T-helper 2 cell treated with Interferon-gamma antibody and Interleukin-4, amounts not matched to agents 5 μg/mL and 100 μg/mL, for 36 hours (primary cell): ENCODE results near the gene PPM1L.
"Not testable (repeated sequence)": the region's sequence is repeated elsewhere in the genome, so short reads cannot be mapped to it uniquely, and the experiment has no call there.

Source experiments
- DNase-seq: peaks from one replicate; pipeline ENCODE4 v3.0.0; 2021; ENCODE audit warnings: low spot score
- H3K27ac Mint-ChIP-seq: one replicate; pipeline ENCODE4 v1.8.0; 2021; ENCODE audit warnings: mild to moderate bottlenecking, mixed read lengths
- H3K27me3 Mint-ChIP-seq: one replicate; pipeline ENCODE4 v1.8.0; 2021; ENCODE audit warnings: low read depth, mixed read lengths
- H3K36me3 Mint-ChIP-seq: one replicate; pipeline ENCODE4 v1.8.0; 2021; ENCODE audit warnings: low read depth, mixed read lengths
- H3K4me1 Mint-ChIP-seq: one replicate; pipeline ENCODE4 v1.8.0; 2021; ENCODE audit warnings: low read depth, mixed read lengths
- H3K4me3 Mint-ChIP-seq: one replicate; pipeline ENCODE4 v1.8.0; 2022; ENCODE audit warnings: mild to moderate bottlenecking, moderate library complexity, mixed read lengths
- H3K9me3 Mint-ChIP-seq: one replicate; pipeline ENCODE4 v1.8.0; 2021; ENCODE audit warnings: mixed read lengths

The PPM1L gene

DNA sequence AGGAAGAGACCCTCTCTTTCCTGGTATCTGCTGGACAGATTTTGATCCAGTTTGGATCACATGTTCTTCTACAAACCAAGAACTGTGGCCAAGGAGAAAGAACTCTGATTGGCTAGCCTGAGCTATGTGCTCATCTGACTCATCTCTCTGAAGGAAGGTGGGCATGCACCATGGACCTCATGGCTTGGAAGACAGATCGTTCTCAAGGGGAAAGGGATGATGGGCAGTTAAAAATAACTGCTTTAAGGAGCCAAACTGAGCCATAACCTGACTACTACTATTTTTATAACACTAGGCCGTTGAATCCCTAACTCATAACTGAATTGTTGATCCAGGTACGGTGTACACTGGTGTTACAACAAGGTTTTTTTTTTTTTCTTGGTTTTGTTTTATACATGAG lies 236.7 kb downstream of the PPM1L start:
- Mint-ChIP-seq H3K4me1 (no peaks in the 10 kb centered on the region), H3K9me3 (no peaks in the 10 kb centered on the region), H3K4me3 (no peak overlapping the region), H3K27ac (no peak overlapping the region), H3K27me3 (no peaks in the 10 kb centered on the region), H3K36me3 (no peaks in the 10 kb centered on the region)
- DNase-seq: no peak

DNA sequence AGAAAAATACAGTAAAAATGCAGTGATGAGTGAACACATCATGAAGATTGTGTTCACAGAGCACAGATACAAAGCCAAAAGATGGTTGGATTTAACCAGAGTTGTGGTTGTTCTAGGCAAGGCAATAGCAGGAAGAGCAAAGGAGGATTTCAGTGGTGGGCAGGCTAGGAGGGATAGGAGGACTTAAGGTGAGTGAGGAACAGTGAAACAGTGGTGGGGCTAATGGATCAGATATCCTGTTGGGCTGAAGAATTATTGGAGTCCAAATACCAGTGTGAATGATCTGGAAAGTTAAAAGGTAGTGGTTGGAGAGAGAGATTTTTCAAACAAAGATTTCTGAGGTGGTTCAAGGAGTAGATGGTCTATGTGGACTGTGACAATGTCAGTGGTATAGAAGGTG lies 240.8 kb downstream of the PPM1L start:
- no peaks in the 10 kb centered on the region for H3K9me3 Mint-ChIP-seq
- no peaks in the 10 kb centered on the region for H3K36me3 Mint-ChIP-seq
- no peak overlapping the region for H3K4me3 Mint-ChIP-seq
- DNase-seq: no peak
- no peak overlapping the region for H3K27ac Mint-ChIP-seq
- H3K4me1 Mint-ChIP-seq: no peaks in the 10 kb centered on the region
- no peaks in the 10 kb centered on the region for H3K27me3 Mint-ChIP-seq

DNA sequence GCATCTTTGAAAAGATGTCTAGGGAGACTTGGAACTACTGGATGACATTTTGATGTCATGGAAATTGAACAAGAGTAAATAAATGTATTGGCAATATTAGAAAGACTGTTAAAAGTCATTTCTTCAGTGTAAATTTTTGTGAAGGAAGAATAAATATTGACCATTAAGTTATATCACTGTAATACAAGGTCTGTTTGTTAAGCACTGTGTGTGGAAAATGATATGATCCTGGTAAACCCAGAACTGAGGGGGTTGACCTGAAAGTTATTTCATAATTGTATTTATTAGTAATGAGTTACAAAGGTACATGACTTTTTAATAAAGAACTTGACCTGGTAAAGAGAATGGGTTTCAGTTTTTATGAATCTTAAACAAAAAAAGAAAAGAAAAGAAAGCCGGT lies 242.6 kb downstream of the PPM1L start:
- Mint-ChIP-seq H3K27ac (no peak overlapping the region), H3K4me3 (no peak overlapping the region)

DNA sequence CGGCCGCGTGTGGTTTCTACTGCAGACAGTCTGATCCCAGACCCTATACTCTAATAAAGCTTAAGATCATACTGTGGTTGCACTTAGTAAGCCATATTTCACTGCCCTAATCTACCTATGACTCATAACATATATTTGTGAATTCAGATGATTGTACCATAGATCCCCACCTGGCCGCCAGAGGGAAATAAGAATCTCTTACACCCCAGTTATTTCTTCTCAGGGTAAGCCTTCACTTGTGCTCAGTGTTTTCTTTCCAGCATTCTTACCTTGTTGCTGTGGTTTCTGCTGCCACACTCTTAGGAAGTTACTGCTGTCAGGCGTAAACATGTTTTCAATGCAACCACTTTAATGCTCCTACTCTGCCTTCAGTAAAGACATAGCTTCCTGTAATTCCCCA lies 243.2 kb downstream of the PPM1L start:
- H3K9me3 Mint-ChIP-seq: no peaks in the 10 kb centered on the region
- H3K27ac Mint-ChIP-seq: no peak overlapping the region
- H3K4me1 Mint-ChIP-seq: no peaks in the 10 kb centered on the region
- no peaks in the 10 kb centered on the region for H3K27me3 Mint-ChIP-seq
- no peak overlapping the region for H3K4me3 Mint-ChIP-seq
- no peaks in the 10 kb centered on the region for H3K36me3 Mint-ChIP-seq
- no peak for DNase-seq

More for the DNA sequence above, 242.6 kb downstream of the PPM1L start:
- no peaks in the 10 kb centered on the region for H3K4me1 Mint-ChIP-seq
- H3K36me3 Mint-ChIP-seq: no peaks in the 10 kb centered on the region
- H3K9me3 Mint-ChIP-seq: no peaks in the 10 kb centered on the region
- no peak for DNase-seq
- H3K27me3 Mint-ChIP-seq: no peaks in the 10 kb centered on the region

DNA sequence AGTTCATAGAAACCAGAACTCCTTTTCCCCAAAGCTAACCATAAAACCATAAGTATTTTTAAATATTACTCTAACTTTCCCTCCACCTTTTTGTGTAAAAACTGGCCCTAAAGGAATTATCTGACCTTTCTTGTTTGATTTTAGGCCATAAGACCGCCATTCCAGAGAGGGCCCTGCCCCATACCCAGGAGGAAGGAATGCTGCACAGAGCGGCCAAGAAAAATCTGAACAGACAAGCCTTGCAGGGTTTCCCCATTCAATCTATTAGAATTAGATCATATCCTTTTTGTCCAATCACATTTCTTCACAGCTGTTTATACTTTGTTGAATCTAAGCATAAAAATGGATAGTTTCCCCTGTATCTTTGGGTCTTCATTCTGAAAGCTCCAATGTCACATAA lies 252.1 kb downstream of the PPM1L start:
- DNase-seq: no peak
- no peaks in the 10 kb centered on the region for H3K4me1 Mint-ChIP-seq
- H3K36me3 Mint-ChIP-seq: no peaks in the 10 kb centered on the region
- H3K9me3 Mint-ChIP-seq: peaks cover 3% of the 10 kb centered on the region
- H3K27ac Mint-ChIP-seq: no peak overlapping the region
- no peaks in the 10 kb centered on the region for H3K27me3 Mint-ChIP-seq
- no peak overlapping the region for H3K4me3 Mint-ChIP-seq

DNA sequence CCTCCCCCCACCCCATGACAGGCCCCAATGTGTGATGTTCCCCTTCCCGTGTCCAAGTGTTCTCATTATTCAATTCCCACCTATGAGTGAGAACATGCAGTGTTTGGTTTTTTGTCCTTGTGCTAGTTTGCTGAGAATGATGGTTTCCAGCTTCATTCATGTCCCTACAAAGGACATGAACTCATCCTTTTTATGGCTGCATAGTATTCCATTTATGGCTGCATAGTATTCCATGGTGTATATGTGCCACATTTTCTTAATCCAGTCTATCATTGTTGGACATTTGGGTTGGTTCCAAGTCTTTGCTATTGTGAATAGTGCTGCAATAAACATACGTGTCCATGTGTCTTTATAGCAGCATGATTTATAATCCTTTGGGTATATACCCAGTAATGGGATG lies 254.1 kb downstream of the PPM1L start:
- not testable (repeated sequence) for H3K27ac Mint-ChIP-seq, H3K36me3 Mint-ChIP-seq, H3K4me3 Mint-ChIP-seq, H3K4me1 Mint-ChIP-seq, H3K9me3 Mint-ChIP-seq, DNase-seq, H3K27me3 Mint-ChIP-seq

DNA sequence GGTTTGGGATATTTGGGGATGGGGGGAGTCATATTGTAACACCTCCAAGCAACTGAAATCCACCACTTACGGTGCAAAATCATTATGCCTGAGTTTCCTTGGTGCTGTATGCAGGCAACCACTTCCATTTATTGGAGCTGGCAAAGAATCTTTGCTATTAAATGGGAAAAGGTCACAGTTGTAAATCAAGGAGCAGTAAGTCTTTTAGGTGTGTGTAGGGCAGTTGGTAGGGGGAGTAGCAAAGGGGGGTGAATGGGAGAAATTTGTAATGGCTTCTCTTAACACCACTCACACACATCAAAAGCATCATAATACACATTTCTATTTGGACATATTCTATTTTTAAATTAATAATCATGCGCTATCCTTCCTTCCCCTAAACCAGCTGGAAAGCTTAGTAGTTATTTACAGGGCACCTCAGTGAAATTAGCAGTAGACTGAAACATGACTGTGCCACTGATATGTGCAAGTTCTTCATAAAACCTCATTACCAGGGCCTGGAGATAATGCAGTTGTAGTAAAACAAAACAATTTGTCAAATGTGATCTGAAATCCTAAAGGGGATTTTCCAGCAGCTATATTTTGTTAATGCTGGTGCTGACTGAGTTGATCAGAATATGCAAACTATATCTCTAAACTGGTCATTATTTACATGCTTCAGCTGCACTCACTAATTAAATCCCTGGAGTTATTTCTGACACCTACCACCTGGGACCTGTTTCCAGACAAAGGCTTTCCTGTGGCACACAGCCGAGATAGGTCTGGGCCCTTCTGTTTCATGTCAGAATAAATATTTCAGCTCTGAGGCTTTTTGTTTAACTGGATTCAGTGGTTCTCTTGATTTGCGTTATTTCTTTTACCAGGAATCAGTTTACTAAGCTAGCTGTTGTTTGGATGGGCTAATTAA lies 259.1 kb downstream of the PPM1L start:
- DNase-seq: no peak
- Mint-ChIP-seq H3K9me3 (peaks cover 4% of the 10 kb centered on the region), H3K27ac (no peak overlapping the region), H3K27me3 (peaks cover 2% of the 10 kb centered on the region), H3K36me3 (peaks cover 2% of the 10 kb centered on the region), H3K4me1 (no peaks in the 10 kb centered on the region), H3K4me3 (no peak overlapping the region)

DNA sequence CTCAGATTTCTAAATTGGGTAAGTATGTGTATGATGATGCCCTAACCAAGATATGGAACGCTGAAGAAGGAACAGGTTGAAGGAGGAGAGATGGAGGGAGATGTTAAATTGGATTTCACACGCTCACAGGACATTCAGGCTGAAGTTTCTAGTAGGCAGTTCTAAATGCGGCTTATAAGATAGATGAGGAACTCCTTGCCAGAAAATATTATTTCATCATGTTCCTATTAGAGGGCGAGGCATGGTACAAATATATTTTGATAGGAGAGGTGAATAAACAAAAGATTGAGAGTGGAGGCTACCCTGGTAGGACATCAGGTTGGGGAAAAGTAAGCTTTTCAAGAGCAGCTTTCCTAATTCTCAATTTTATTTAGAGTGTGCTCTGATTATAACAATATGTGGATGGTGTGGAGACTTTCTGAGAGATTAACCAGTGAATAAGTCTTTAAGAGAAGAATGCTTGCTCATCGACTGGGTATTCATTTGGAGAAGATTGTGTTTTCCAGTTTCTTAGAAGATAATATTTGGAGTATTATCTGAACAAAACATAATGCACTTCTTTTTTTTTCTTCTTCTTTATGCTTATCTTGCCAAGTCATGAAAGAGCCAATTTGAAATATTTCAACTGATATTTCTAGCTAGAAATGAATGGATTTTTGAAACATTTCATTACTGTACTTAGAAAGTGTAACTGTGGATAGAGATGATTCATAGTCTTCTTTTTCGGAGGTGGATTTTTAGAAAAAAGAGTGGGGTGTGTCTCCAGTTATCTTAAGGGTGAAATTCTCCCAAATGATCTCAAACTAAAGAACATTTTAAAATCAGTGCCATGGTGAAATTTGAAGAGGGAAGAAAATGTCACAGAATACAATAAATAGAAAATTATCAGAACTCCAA lies 260.6 kb downstream of the PPM1L start:
- Mint-ChIP-seq H3K9me3 (peaks cover 4% of the 10 kb centered on the region), H3K4me3 (no peak overlapping the region), H3K27me3 (peaks cover 2% of the 10 kb centered on the region), H3K36me3 (peaks cover 2% of the 10 kb centered on the region), H3K27ac (no peak overlapping the region), H3K4me1 (no peaks in the 10 kb centered on the region)
- no peak for DNase-seq

DNA sequence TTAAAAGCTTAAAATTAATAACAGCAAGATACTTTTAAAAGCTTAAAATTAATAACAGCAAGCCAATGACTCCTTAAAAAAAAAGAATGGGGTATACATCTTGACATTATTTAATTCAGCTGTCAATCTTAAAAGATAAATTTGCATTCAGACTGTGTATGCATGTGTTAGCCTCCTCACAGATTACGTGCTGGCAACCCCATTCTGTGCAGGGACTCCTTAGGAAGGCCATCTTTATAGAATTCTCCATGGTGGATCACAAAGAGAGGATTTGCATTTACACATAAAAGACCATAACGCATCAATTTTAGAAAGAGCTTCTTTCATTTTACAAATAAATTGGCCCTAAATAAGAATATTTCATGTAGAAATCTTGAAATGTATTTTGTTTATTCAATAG lies 261.9 kb downstream of the PPM1L start:
- H3K4me1 Mint-ChIP-seq: no peaks in the 10 kb centered on the region
- peaks cover 2% of the 10 kb centered on the region for H3K36me3 Mint-ChIP-seq
- H3K9me3 Mint-ChIP-seq: peaks cover 8% of the 10 kb centered on the region
- no peak overlapping the region for H3K4me3 Mint-ChIP-seq
- no peak overlapping the region for H3K27ac Mint-ChIP-seq
- no peak for DNase-seq
- peaks cover 2% of the 10 kb centered on the region for H3K27me3 Mint-ChIP-seq

DNA sequence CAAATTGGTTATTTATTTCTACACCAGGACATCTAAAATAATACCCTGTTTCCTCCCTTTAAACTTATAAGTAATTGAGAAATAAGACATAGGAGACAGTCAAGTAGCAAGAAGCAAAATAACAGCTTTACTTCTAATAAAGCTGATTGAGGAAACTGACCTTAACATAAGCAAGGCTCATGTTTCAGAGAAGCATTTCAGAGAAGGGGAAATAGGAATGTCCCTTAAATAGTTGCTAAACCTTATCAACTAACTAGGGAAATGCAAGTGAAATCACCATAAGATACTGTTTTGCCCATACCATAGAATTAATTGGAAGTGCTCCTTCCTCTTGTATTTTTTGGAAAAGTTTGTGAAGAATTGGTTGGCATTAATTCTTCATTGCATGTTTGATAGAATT lies 264.2 kb downstream of the PPM1L start:
- Mint-ChIP-seq H3K9me3 (peaks cover 16% of the 10 kb centered on the region), H3K4me1 (no peaks in the 10 kb centered on the region), H3K4me3 (no peak overlapping the region), H3K27ac (no peak overlapping the region), H3K36me3 (peaks cover 2% of the 10 kb centered on the region), H3K27me3 (peaks cover 2% of the 10 kb centered on the region)
- DNase-seq: no peak

DNA sequence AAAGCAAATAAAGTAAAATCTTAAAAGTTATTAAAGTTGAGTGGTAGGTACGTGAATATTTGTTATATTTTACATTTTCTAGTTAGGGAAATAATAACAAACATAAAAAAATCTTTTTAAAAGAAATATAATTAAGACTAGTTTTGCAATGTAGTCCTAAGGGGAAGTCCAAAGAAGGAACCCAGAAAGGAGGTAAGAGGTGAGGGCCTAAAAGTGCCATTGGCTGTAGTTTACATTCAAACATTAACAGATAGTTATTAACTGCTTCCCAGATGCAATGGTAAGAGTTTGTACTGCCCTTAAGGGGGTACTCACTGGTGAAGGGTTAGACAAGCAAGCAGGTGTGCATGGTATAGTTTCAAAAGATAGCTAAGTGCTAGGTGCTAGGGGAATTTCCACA lies 269.9 kb downstream of the PPM1L start:
- no peak overlapping the region for H3K27ac Mint-ChIP-seq

DNA sequence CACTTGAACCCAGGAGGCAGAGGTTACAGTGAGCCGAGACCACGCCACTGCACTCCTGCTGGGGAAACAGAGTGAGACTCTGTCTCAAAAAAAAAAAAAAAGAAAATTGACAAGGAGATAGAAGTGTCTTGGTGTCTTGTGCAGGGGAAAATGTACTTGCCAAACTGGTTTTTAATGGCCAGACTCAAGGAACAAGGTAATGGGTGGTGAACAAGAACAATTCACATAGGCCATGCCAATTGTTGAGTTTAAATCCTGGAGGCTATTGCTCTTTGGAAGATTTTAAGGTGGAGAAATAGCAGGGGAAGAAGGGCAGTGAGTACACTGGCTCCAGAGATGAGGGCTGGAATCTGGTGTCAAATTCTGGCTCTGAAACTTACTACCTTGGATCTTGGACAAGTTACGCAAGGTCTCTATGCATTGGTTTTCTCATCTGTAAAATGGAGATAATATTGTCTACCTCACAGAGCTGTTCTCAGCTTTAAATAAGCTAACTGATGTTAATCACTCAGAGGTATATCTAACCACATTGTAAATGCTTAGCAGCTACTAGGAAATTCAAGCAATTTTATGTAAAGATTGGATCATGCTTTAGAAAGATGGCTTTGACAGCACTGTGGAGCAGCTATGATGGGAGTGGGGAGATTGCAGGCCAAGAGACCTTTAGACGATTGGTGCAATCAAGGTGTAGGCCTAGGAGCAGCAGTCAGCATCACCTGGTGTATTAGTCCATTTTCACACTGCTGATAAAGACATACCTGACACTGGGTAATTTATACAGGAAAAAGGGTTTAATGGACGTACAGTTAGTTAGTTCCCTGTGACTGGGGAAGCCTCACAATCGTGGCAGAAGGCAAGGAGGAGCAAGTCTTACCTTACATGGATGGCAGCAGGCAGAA lies 270.8 kb downstream of the PPM1L start:
- Mint-ChIP-seq H3K9me3 (peaks cover 12% of the 10 kb centered on the region), H3K4me3 (no peak overlapping the region), H3K27ac (no peak overlapping the region), H3K27me3 (no peaks in the 10 kb centered on the region), H3K36me3 (no peaks in the 10 kb centered on the region), H3K4me1 (no peaks in the 10 kb centered on the region)
- DNase-seq: no peak

More for the DNA sequence above, 269.9 kb downstream of the PPM1L start:
- Mint-ChIP-seq H3K4me1 (no peaks in the 10 kb centered on the region), H3K4me3 (no peak overlapping the region), H3K9me3 (peaks cover 12% of the 10 kb centered on the region), H3K36me3 (no peaks in the 10 kb centered on the region), H3K27me3 (no peaks in the 10 kb centered on the region)
- DNase-seq: no peak

DNA sequence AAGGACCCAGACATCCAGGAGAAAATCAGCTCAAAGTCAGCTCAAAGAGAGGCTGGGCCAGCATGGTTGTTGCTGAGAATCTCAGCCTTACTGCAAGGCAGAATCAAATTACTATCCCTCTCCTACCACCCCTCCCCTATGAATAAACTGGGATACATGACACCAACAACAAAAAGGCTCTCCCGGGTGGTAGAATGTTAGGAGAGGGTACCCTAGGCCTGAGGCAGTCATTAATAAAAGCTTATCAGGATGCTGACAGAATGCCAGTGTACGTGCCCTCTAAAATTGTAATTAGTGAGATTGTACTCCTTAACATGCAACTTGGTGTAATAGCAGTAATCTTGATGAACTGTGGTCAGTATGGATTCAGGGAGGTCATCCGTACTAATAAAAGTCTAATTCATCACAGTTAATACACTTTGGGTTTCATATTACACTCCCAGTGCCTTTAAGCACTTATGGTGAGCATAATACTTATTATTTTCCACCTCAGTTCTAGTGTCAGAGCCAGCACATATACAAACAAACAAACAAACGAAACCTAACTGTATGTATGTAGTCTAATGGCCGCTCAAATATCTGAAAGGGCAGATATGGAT lies 272.6 kb downstream of the PPM1L start:
- DNase-seq: no peak
- Mint-ChIP-seq H3K36me3 (peaks cover 1% of the 10 kb centered on the region), H3K27ac (no peak overlapping the region), H3K4me1 (peaks cover under 1% of the 10 kb centered on the region), H3K9me3 (peaks cover 10% of the 10 kb centered on the region), H3K4me3 (no peak overlapping the region), H3K27me3 (no peaks in the 10 kb centered on the region)
